ENCODE data around the gene MS4A7.

The MS4A7 gene

GRCh38 chr11:60396382-60396781, 18.1 kb downstream of the MS4A7 start, which contains the start of gene MS4A14:
Gene MS4A14, plus strand, starts transcription at chr11:60396459. Its CDS starts 120 bp downstream, at chr11:60396579.
- CTCF ChIA-PET, result interaction anchor here (1.0 to 1.4 kb wide), 2 partner anchors 34 to 109 kb away, joined by 3 read pairs; no protein-coding TSS in a partner anchor
- H3K27ac ChIP-seq (ENCODE audit: insufficient read depth in 1 of 2, low read depth in 1 of 2, low read length in 2 of 2, poor library complexity in 1 of 2, severe bottlenecking in 2 of 2), result no peak within 1 kb of the TSS
- peaks cover 2 to 16% (median 9%) of the 10 kb centered on the region in 4 experiments for H3K4me1 ChIP-seq (ENCODE audit: control extremely low read depth in 1 of 4, control insufficient read depth in 4 of 4, insufficient read depth in 4 of 4, low read length in 3 of 4)
- no peak for DNase-seq
- 100% methylated on average over 1 of the region's 3 CpGs for WGBS (ENCODE audit: insufficient coverage)
- H3K4me3 ChIP-seq (ENCODE audit: control insufficient read depth in 1 of 7, extremely low read depth in 1 of 7, insufficient read depth in 4 of 7, low read depth in 2 of 7, low read length in 6 of 7), result peak within 1 kb of the TSS in 1 of 7 experiments; percentile 18
- H3K27me3 ChIP-seq (replicated peaks in 2 of 5; ENCODE audit: control insufficient read depth in 4 of 5, insufficient read depth in 5 of 5, low read length in 4 of 5), result no peaks in the 10 kb centered on the region
- POLR2A ChIA-PET, result no interaction called here
- H3K9me3 ChIP-seq (ENCODE audit: control extremely low read depth in 1 of 5, control insufficient read depth in 4 of 5, insufficient read depth in 2 of 5, low read depth in 1 of 5, low read length in 4 of 5), result no peaks in the 10 kb centered on the region
- H3K36me3 ChIP-seq (ENCODE audit: control insufficient read depth in 4 of 4, insufficient read depth in 4 of 4, low read length in 3 of 4), result no peaks in the 10 kb centered on the region

- Histone ChIP-seq H3K9me3 (ENCODE audit: control extremely low read depth in 1 of 5, control insufficient read depth in 4 of 5, insufficient read depth in 2 of 5, low read depth in 1 of 5, low read length in 4 of 5) (peaks cover 0 to 2% (median 0%) of the 10 kb centered on the region in 5 experiments), H3K27me3 (replicated peaks in 2 of 5; ENCODE audit: control insufficient read depth in 4 of 5, insufficient read depth in 5 of 5, low read length in 4 of 5) (no peaks in the 10 kb centered on the region), H3K36me3 (ENCODE audit: control insufficient read depth in 4 of 4, insufficient read depth in 4 of 4, low read length in 3 of 4) (no peaks in the 10 kb centered on the region), H3K27ac (ENCODE audit: insufficient read depth in 1 of 2, low read depth in 1 of 2, low read length in 2 of 2, poor library complexity in 1 of 2, severe bottlenecking in 2 of 2) (no peak overlapping the region), H3K4me3 (ENCODE audit: control insufficient read depth in 1 of 7, extremely low read depth in 1 of 7, insufficient read depth in 4 of 7, low read depth in 2 of 7, low read length in 6 of 7) (peak overlapping the region in 1 of 7 experiments; percentile 18), H3K4me1 (ENCODE audit: control extremely low read depth in 1 of 4, control insufficient read depth in 4 of 4, insufficient read depth in 4 of 4, low read length in 3 of 4) (peaks cover 2 to 16% (median 9%) of the 10 kb centered on the region in 4 experiments)
- peak; percentile 16 to 80 (median 70) for DNase-seq
- ChIA-PET POLR2A (no interaction called here), CTCF (interaction anchor here (0.5 to 1.4 kb wide), 4 partner anchors 8 to 108 kb away, joined by 3 to 4 read pairs (median 4); no protein-coding TSS in a partner anchor)
- WGBS (ENCODE audit: insufficient coverage), result 0% methylated on average over 1 of the region's 1 CpG
These were observed 18.5 kb downstream of the MS4A7 start for GRCh38 chr11:60396799-60397198.

GRCh38 chr11:60420015-60420414, 41.7 kb downstream of the MS4A7 start:
- ChIA-PET POLR2A (no interaction called here), CTCF (interaction anchor here (1.8 kb wide), 1 partner anchor 22 kb away, joined by 4 read pairs; no protein-coding TSS in a partner anchor)
- H3K27me3 ChIP-seq (replicated peaks in 2 of 5; ENCODE audit: control insufficient read depth in 4 of 5, insufficient read depth in 5 of 5, low read length in 4 of 5), result no peaks in the 10 kb centered on the region
- peaks cover 0 to 6% (median 0%) of the 10 kb centered on the region in 5 experiments for H3K9me3 ChIP-seq (ENCODE audit: control extremely low read depth in 1 of 5, control insufficient read depth in 4 of 5, insufficient read depth in 2 of 5, low read depth in 1 of 5, low read length in 4 of 5)
- no peak overlapping the region for H3K4me3 ChIP-seq (ENCODE audit: control insufficient read depth in 1 of 7, extremely low read depth in 1 of 7, insufficient read depth in 4 of 7, low read depth in 2 of 7, low read length in 6 of 7)
- no peak for DNase-seq
- H3K4me1 ChIP-seq (ENCODE audit: control extremely low read depth in 1 of 4, control insufficient read depth in 4 of 4, insufficient read depth in 4 of 4, low read length in 3 of 4), result no peaks in the 10 kb centered on the region
- no peak overlapping the region for H3K27ac ChIP-seq (ENCODE audit: insufficient read depth in 1 of 2, low read depth in 1 of 2, low read length in 2 of 2, poor library complexity in 1 of 2, severe bottlenecking in 2 of 2)
- H3K36me3 ChIP-seq (ENCODE audit: control insufficient read depth in 4 of 4, insufficient read depth in 4 of 4, low read length in 3 of 4), result no peaks in the 10 kb centered on the region
- 0% methylated on average over 1 of the region's 2 CpGs for WGBS (ENCODE audit: insufficient coverage)

- no peak overlapping the region for H3K4me3 ChIP-seq (ENCODE audit: control insufficient read depth in 1 of 7, extremely low read depth in 1 of 7, insufficient read depth in 4 of 7, low read depth in 2 of 7, low read length in 6 of 7)
- DNase-seq, result no peak
- CTCF ChIA-PET, result no interaction called here
- H3K36me3 ChIP-seq (ENCODE audit: control insufficient read depth in 4 of 4, insufficient read depth in 4 of 4, low read length in 3 of 4), result no peaks in the 10 kb centered on the region
- no peak overlapping the region for H3K27ac ChIP-seq (ENCODE audit: insufficient read depth in 1 of 2, low read depth in 1 of 2, low read length in 2 of 2, poor library complexity in 1 of 2, severe bottlenecking in 2 of 2)
- POLR2A ChIA-PET, result no interaction called here
- H3K9me3 ChIP-seq (ENCODE audit: control extremely low read depth in 1 of 5, control insufficient read depth in 4 of 5, insufficient read depth in 2 of 5, low read depth in 1 of 5, low read length in 4 of 5), result peaks cover 0 to 6% (median 0%) of the 10 kb centered on the region in 5 experiments
- no peaks in the 10 kb centered on the region for H3K27me3 ChIP-seq (replicated peaks in 2 of 5; ENCODE audit: control insufficient read depth in 4 of 5, insufficient read depth in 5 of 5, low read length in 4 of 5)
- no CpG with 5 or more reads among the region's 1 CpG for WGBS (ENCODE audit: insufficient coverage)
- no peaks in the 10 kb centered on the region for H3K4me1 ChIP-seq (ENCODE audit: control extremely low read depth in 1 of 4, control insufficient read depth in 4 of 4, insufficient read depth in 4 of 4, low read length in 3 of 4)
These were observed 44.3 kb downstream of the MS4A7 start for GRCh38 chr11:60422609-60423008.

- H3K4me1 ChIP-seq (ENCODE audit: control extremely low read depth in 1 of 4, control insufficient read depth in 4 of 4, insufficient read depth in 4 of 4, low read length in 3 of 4), result no peaks in the 10 kb centered on the region
- POLR2A ChIA-PET, result no interaction called here
- H3K9me3 ChIP-seq (ENCODE audit: control extremely low read depth in 1 of 5, control insufficient read depth in 4 of 5, insufficient read depth in 2 of 5, low read depth in 1 of 5, low read length in 4 of 5), result no peaks in the 10 kb centered on the region
- H3K27me3 ChIP-seq (replicated peaks in 2 of 5; ENCODE audit: control insufficient read depth in 4 of 5, insufficient read depth in 5 of 5, low read length in 4 of 5), result no peaks in the 10 kb centered on the region
- CTCF ChIA-PET, result no interaction called here
- H3K4me3 ChIP-seq (ENCODE audit: control insufficient read depth in 1 of 7, extremely low read depth in 1 of 7, insufficient read depth in 4 of 7, low read depth in 2 of 7, low read length in 6 of 7), result no peak overlapping the region
- WGBS (ENCODE audit: insufficient coverage), result 0% methylated on average over 1 of the region's 2 CpGs
- H3K36me3 ChIP-seq (ENCODE audit: control insufficient read depth in 4 of 4, insufficient read depth in 4 of 4, low read length in 3 of 4), result no peaks in the 10 kb centered on the region
- H3K27ac ChIP-seq (ENCODE audit: insufficient read depth in 1 of 2, low read depth in 1 of 2, low read length in 2 of 2, poor library complexity in 1 of 2, severe bottlenecking in 2 of 2), result no peak overlapping the region
- peak in 2 of 3 donors; percentile 42 to 55 for DNase-seq
These were observed 50.2 kb downstream of the MS4A7 start for GRCh38 chr11:60428517-60428916.

- Histone ChIP-seq H3K36me3 (ENCODE audit: control insufficient read depth in 4 of 4, insufficient read depth in 4 of 4, low read length in 3 of 4) (no peaks in the 10 kb centered on the region), H3K27ac (ENCODE audit: insufficient read depth in 1 of 2, low read depth in 1 of 2, low read length in 2 of 2, poor library complexity in 1 of 2, severe bottlenecking in 2 of 2) (no peak within 1 kb of the TSS), H3K4me1 (ENCODE audit: control extremely low read depth in 1 of 4, control insufficient read depth in 4 of 4, insufficient read depth in 4 of 4, low read length in 3 of 4) (no peaks in the 10 kb centered on the region), H3K4me3 (ENCODE audit: control insufficient read depth in 1 of 7, extremely low read depth in 1 of 7, insufficient read depth in 4 of 7, low read depth in 2 of 7, low read length in 6 of 7) (no peak within 1 kb of the TSS), H3K9me3 (ENCODE audit: control extremely low read depth in 1 of 5, control insufficient read depth in 4 of 5, insufficient read depth in 2 of 5, low read depth in 1 of 5, low read length in 4 of 5) (no peaks in the 10 kb centered on the region), H3K27me3 (replicated peaks in 2 of 5; ENCODE audit: control insufficient read depth in 4 of 5, insufficient read depth in 5 of 5, low read length in 4 of 5) (no peaks in the 10 kb centered on the region)
- ChIA-PET POLR2A (no interaction called here), CTCF (no interaction called here)
- 100% methylated on average over 1 of the region's 5 CpGs for WGBS (ENCODE audit: insufficient coverage)
- no peak for DNase-seq
These were observed 50.9 kb downstream of the MS4A7 start, which contains the start of gene MS4A5 for GRCh38 chr11:60429272-60429671. Gene MS4A5, plus strand, starts transcription at chr11:60429572. Its CDS starts 103 bp downstream, at chr11:60429675.

GRCh38 chr11:60431251-60431650, 52.9 kb downstream of the MS4A7 start:
- 100% methylated on average over 1 of the region's 2 CpGs for WGBS (ENCODE audit: insufficient coverage)
- Histone ChIP-seq H3K9me3 (ENCODE audit: control extremely low read depth in 1 of 5, control insufficient read depth in 4 of 5, insufficient read depth in 2 of 5, low read depth in 1 of 5, low read length in 4 of 5) (no peaks in the 10 kb centered on the region), H3K27me3 (replicated peaks in 2 of 5; ENCODE audit: control insufficient read depth in 4 of 5, insufficient read depth in 5 of 5, low read length in 4 of 5) (no peaks in the 10 kb centered on the region), H3K27ac (ENCODE audit: insufficient read depth in 1 of 2, low read depth in 1 of 2, low read length in 2 of 2, poor library complexity in 1 of 2, severe bottlenecking in 2 of 2) (no peak overlapping the region), H3K4me1 (ENCODE audit: control extremely low read depth in 1 of 4, control insufficient read depth in 4 of 4, insufficient read depth in 4 of 4, low read length in 3 of 4) (no peaks in the 10 kb centered on the region), H3K36me3 (ENCODE audit: control insufficient read depth in 4 of 4, insufficient read depth in 4 of 4, low read length in 3 of 4) (no peaks in the 10 kb centered on the region), H3K4me3 (ENCODE audit: control insufficient read depth in 1 of 7, extremely low read depth in 1 of 7, insufficient read depth in 4 of 7, low read depth in 2 of 7, low read length in 6 of 7) (no peak overlapping the region)
- CTCF ChIA-PET, result no interaction called here
- no peak for DNase-seq
- POLR2A ChIA-PET, result no interaction called here
